Mesothelial cell of epicardium (in vitro differentiated cells): Measurements from ENCODE around the gene SSR1. TPM values are rescaled to one million over a fixed set of nuclear protein-coding genes. Genes with fewer than 3 reads are reported as not detected.

ENCODE experiments used
- DNase-seq, 2 experiments: peaks; one replicate each; pipeline ENCODE4 v3.0.0; 2021; ENCODE audit warnings: low spot score in 2 of 2; ENCODE audit not compliant: unreplicated experiment in 2 of 2
- H3K27ac Mint-ChIP-seq: 2 replicates; pipeline ENCODE4 v1.8.0; 2021; ENCODE audit warnings: mixed read lengths
- H3K27me3 Mint-ChIP-seq: 2 replicates; pipeline ENCODE4 v1.8.0; 2021; ENCODE audit warnings: low read depth, mixed read lengths
- H3K36me3 Mint-ChIP-seq: 2 replicates; pipeline ENCODE4 v1.8.0; 2021; ENCODE audit warnings: mixed read lengths
- H3K4me1 Mint-ChIP-seq: 2 replicates; pipeline ENCODE4 v1.8.0; 2021; ENCODE audit warnings: mixed read lengths
- H3K4me3 Mint-ChIP-seq: 2 replicates; pipeline ENCODE4 v1.8.0; 2021; ENCODE audit warnings: mild to moderate bottlenecking, moderate library complexity, mixed read lengths
- H3K9me3 Mint-ChIP-seq: 2 replicates; pipeline ENCODE4 v1.8.0; 2021; ENCODE audit warnings: mixed read lengths
- CTCF ChIP-seq: fragments of 200-600 bp; sonication (generic); IDR thresholded peaks from one replicate; pipeline ENCODE4 v1.5.0; 2021; ENCODE audit warnings: antibody characterized with exemption; ENCODE audit not compliant: unreplicated experiment
- total RNA-seq: library from RNA; stranded (reverse); gene quantifications from 3 replicates; pipeline ENCODE4 v1.2.1, GENCODE V29; 2021

SSR1 gene
- total RNA-seq, 1 donor from 2014 or later, result 115 TPM

GRCh38 chr6:7249391-7249790 lies 63.6 kb downstream of the SSR1 start:
- Mint-ChIP-seq H3K27ac (no peak overlapping the region), H3K4me1 (no peaks in the 10 kb centered on the region), H3K36me3 (peaks cover 12% of the 10 kb centered on the region), H3K27me3 (no peaks in the 10 kb centered on the region), H3K9me3 (no peaks in the 10 kb centered on the region), H3K4me3 (no peak overlapping the region)
- no peak for TF ChIP-seq CTCF
- no peak for DNase-seq

- H3K27ac Mint-ChIP-seq, result no peak overlapping the region
- H3K27me3 Mint-ChIP-seq, result no peaks in the 10 kb centered on the region
Measured at GRCh38 chr6:7247828-7248227, 65.2 kb downstream of the SSR1 start.

GRCh38 chr6:7247179-7247456 lies 65.9 kb downstream of the SSR1 start:
- H3K4me1 Mint-ChIP-seq, result peaks cover 15% of the 10 kb centered on the region
- H3K27ac Mint-ChIP-seq, result no peak overlapping the region
- no peak overlapping the region for H3K4me3 Mint-ChIP-seq
- no peak for DNase-seq
- H3K9me3 Mint-ChIP-seq, result no peaks in the 10 kb centered on the region
- H3K36me3 Mint-ChIP-seq, result peaks cover 12% of the 10 kb centered on the region
- H3K27me3 Mint-ChIP-seq, result no peaks in the 10 kb centered on the region
- no peak for TF ChIP-seq CTCF

More at GRCh38 chr6:7247828-7248227, 65.2 kb downstream of the SSR1 start:
- H3K9me3 Mint-ChIP-seq, result no peaks in the 10 kb centered on the region
- DNase-seq, result no peak
- TF ChIP-seq CTCF, result no peak
- peaks cover 9% of the 10 kb centered on the region for H3K4me1 Mint-ChIP-seq
- H3K36me3 Mint-ChIP-seq, result peaks cover 12% of the 10 kb centered on the region
- H3K4me3 Mint-ChIP-seq, result no peak overlapping the region

GRCh38 chr6:7246401-7247178 lies 66.4 kb downstream of the SSR1 start:
- no peak for TF ChIP-seq CTCF
- Mint-ChIP-seq H3K4me1 (peaks cover 19% of the 10 kb centered on the region), H3K36me3 (peaks cover 12% of the 10 kb centered on the region), H3K27me3 (no peaks in the 10 kb centered on the region), H3K4me3 (no peak overlapping the region), H3K27ac (no peak overlapping the region), H3K9me3 (no peaks in the 10 kb centered on the region)
- no peak for DNase-seq

GRCh38 chr6:7245668-7246393 lies 67.2 kb downstream of the SSR1 start:
- no peaks in the 10 kb centered on the region for H3K9me3 Mint-ChIP-seq
- H3K27ac Mint-ChIP-seq, result no peak overlapping the region
- H3K4me3 Mint-ChIP-seq, result no peak overlapping the region
- H3K4me1 Mint-ChIP-seq, result peaks cover 20% of the 10 kb centered on the region
- TF ChIP-seq CTCF, result no peak
- H3K27me3 Mint-ChIP-seq, result no peaks in the 10 kb centered on the region
- no peak for DNase-seq
- peaks cover 17% of the 10 kb centered on the region for H3K36me3 Mint-ChIP-seq
